HG03571 (cell line): ENCODE measurements around the gene APOBEC3B.
"Not testable (repeated sequence)": the region's sequence is repeated elsewhere in the genome, so short reads cannot be mapped to it uniquely, and the experiment has no call there.

Experiments used
- ATAC-seq: cut with Tn5 transposase; IDR thresholded peaks from one replicate; pipeline ENCODE4 v1.9.1; 2021; ENCODE audit not compliant: unreplicated experiment

Gene APOBEC3B

DNA sequence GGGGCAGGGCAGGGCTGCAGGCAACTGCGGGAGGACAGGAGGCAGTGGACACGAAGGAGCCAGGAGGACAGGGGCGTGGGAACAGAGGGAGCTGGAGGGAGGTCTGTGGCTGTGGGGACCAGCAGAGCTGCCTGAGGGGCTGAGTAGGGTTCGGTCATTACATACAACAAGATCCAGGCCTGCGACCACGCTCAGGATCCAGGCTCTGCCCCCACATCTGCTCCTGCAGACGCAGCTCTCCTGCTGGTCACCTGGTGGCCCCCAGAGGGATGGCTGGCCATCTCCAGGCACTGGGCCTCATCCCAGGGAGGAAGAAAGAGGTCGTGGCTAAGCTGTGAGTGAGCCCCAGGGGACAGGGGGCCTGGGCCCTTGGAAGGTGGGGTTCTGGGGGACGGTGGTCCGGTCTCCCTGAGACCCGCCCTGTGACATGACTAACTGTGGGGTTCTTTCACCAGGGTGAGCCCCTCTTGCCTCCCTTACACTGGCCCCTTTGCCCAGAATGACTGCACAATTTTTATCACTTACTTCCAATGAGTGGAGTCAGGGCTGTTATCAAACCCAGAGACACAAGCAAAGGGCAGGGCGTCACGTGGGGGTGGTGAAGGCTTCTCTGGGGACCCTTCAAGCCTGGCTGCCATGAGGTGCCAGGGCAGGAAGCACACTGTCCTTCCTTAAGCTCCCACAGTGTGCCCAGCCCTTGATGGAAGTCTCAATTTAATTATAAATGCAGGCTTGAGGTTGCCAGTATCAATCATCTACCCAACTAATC, 31.4 kb upstream of the APOBEC3B start:
- ATAC-seq, result no peak

DNA sequence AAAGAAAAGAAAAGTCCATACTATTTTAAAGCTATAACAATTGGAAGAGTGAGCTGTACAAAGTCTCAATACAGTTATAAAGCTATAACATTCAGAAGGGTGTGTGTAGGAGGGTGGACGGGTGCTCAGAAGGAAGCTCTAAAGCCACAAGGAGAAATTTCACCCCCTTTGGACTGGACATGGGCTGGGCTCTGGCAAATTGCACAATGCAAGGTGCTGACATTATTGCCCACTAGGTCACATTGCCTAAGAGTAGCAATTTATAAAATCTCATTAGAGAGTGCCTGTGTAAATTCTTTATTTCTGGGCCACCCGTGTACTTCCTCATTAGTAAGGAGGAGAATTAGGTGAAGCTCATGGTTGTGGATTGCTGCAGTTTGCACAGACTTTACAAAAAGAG, 30.4 kb upstream of the APOBEC3B start:
- ATAC-seq, result no peak

- ATAC-seq, result no peak
Observed at GRCh38 chr22:38952281-38952993, 29.7 kb upstream of the APOBEC3B start.

- ATAC-seq, result no peak
Observed at GRCh38 chr22:38953091-38953490, 29.1 kb upstream of the APOBEC3B start.

GRCh38 chr22:38953577-38954413, 28.4 kb upstream of the APOBEC3B start:
- ATAC-seq, result no peak

- no peak for ATAC-seq
Observed at GRCh38 chr22:38954414-38955043, 27.6 kb upstream of the APOBEC3B start.

DNA sequence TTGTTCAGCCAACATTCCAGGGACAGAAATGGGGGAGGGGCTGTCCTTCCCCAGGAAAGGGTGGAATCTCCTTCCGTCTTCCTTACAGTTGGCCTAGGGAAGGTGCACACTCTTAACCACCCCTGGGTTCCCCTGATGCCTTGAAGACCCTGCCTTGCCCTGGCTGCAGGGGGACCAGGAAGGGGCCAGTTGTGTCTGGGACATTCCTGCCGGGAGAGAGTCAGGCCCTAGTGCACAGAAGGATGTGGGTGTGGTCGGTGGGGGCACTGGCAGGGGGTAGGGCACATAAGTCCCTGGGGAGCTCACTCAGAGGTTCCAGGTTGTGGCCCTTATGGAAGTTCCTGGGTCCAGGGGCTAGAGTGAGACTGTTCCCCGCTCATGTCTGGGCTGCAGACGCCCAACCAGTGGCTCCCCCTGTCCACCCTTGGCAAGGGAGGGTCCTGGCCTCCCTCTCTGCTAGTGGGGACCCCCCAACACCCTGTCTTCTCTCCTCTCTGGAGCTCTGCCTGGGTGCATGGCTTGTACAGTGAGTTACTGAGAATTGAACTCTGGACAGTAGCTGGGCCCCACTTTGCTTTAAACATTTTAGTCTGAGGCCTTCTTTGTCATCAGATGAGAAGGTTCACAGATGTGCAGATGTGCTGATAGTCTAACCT, 26.8 kb upstream of the APOBEC3B start:
- no peak for ATAC-seq

- no peak for ATAC-seq
Observed at GRCh38 chr22:38955926-38956325, 26.2 kb upstream of the APOBEC3B start.

DNA sequence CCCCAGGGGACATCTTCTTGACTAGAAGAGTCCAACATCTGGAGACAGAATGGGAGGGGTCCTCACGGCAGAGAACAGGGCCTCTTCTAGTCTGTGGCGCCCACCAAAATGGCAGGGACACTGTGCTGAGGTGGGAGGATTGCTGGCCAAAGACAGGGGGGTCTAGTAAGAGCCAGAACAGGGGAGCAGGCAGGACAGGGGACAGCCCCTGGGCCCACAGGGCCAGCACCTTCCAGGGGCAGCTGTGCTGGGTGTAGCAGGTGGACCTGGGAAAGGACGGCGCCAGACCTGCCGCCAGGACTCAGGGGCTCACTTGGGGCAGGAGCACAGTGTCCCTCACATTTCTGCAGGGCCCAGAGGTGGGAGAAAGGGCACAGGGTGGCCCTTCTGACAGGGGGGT, 25.6 kb upstream of the APOBEC3B start:
- no peak for ATAC-seq

- ATAC-seq, result no peak
Observed at GRCh38 chr22:38957046-38957770, 24.9 kb upstream of the APOBEC3B start, which contains the start of gene APOBEC3A. TSS of gene APOBEC3A (plus strand) at chr22:38957609. CDS start at chr22:38957692, 83 bp downstream.

- ATAC-seq, result no peak
Observed at GRCh38 chr22:38957808-38958650, 24.1 kb upstream of the APOBEC3B start.

GRCh38 chr22:38958651-38958943, 23.6 kb upstream of the APOBEC3B start:
- ATAC-seq, result not testable (repeated sequence)

GRCh38 chr22:38959590-38959989, 22.6 kb upstream of the APOBEC3B start:
- no peak for ATAC-seq

DNA sequence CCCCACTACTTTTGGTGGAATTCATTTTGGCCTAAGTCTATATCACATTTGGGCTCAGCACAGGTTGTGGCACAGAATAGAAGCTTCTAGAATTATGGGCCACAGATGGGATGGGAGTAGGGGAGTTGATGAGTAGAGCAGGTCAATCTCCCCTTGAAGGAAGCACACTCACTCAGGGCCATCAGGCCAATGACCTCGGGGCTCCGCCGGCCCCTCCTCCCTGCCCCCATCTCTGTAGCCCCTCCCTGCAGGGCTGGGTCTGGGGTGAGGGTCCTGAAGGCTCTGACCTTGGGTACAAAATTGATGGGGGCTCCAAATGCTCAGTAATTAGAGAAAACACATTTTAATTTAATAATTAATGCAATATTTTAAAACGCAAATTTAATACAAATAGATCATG, 21.5 kb upstream of the APOBEC3B start:
- not testable (repeated sequence) for ATAC-seq

GRCh38 chr22:38963291-38963738, 18.8 kb upstream of the APOBEC3B start:
- ATAC-seq, result not testable (repeated sequence)

GRCh38 chr22:38963872-38964271, 18.3 kb upstream of the APOBEC3B start:
- ATAC-seq, result no peak

DNA sequence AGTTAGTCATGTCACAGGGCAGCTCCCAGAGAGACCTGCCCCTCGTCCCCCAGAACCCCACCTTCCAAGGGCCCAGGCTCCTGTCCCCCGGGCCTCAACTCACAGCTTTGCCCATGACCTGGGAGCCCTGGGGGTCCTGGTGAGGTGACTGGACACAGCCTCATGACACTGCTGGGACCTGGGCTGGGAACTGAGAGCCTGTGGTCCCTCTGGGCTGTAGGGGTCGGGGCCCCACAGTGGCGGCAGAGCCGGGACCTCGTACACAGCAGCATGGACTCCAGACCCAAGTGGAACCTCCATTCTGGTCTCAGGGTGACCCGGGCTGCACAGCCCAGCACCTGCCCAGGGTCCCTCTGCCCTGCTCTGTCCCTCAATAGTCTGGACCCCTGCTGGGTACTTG, 17.8 kb upstream of the APOBEC3B start:
- no peak for ATAC-seq

DNA sequence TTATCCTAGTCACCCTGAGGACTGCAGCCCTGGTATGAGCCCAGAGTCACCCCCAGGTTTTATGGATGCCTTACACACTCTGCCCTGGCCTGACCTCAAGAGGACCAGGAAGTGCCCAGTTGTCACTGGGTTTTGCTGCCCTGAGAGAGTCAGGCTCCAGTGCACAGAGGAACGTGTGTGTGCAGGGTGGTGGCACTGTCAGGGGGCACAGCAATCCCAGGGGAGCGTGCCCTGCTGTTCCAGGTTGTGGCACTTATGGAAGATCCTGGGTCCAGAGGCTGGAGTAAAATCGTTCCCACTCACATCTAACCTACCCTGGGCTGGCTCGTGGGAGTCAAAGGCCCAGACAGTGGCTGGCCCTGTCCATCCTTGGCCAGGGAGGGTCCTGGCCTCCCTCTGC, 17.2 kb upstream of the APOBEC3B start:
- no peak for ATAC-seq
